Esophagus (tissue), 2 donors: ENCODE data around the gene DOCK1. TPM values are rescaled to one million over a fixed set of nuclear protein-coding genes. Genes with fewer than 3 reads are reported as not detected.

ENCODE experiments used
- H3K27ac ChIP-seq, 2 donors: one replicate each; pipeline ENCODE4 v1.5.1; 2013; ENCODE audit warnings: low read depth in 2 of 2, mild to moderate bottlenecking in 2 of 2, inconsistent platforms in 1 of 2, low read length in 1 of 2, moderate library complexity in 1 of 2
- H3K27me3 ChIP-seq, 2 donors: one replicate each; pipeline ENCODE4 v1.6.1; 2013; ENCODE audit warnings: low read length in 2 of 2, control low read depth in 1 of 2, mild to moderate bottlenecking in 1 of 2; ENCODE audit not compliant: insufficient read depth in 2 of 2, control insufficient read depth in 1 of 2
- H3K36me3 ChIP-seq, 2 donors: one replicate each; pipeline ENCODE4 v1.6.1; 2013; ENCODE audit warnings: low read length in 1 of 2; ENCODE audit not compliant: control insufficient read depth in 2 of 2, insufficient read depth in 2 of 2
- H3K4me1 ChIP-seq, 2 donors: one replicate each; pipeline ENCODE4 v1.6.1; 2013; ENCODE audit warnings: low read length in 1 of 2; ENCODE audit not compliant: control insufficient read depth in 2 of 2, insufficient read depth in 2 of 2
- H3K4me3 ChIP-seq, 2 donors: one replicate each; pipeline ENCODE4 v1.5.1; 2013; ENCODE audit warnings: low read length in 2 of 2, mild to moderate bottlenecking in 2 of 2, low read depth in 1 of 2, moderate library complexity in 1 of 2
- H3K9me3 ChIP-seq, 2 donors: one replicate each; pipeline ENCODE4 v1.6.1; 2013; ENCODE audit warnings: mild to moderate bottlenecking in 2 of 2, low read depth in 1 of 2, low read length in 1 of 2, moderate library complexity in 1 of 2; ENCODE audit not compliant: control insufficient read depth in 2 of 2, insufficient read depth in 1 of 2
- WGBS, 2 donors: extraction: QIAGEN DNeasy Blood & Tissue Kit; methylation state at CpG; one replicate each; pipeline ENCODE4 v1.1.7; 2013; 5-methylcytosine and 5-hydroxymethylcytosine counted together
- polyA plus RNA-seq, 2 donors: library from polyadenylated mRNA; stranded (reverse); fragments of 200-250 nt; gene quantifications; one replicate each; pipeline ENCODE4 v1.2.3, GENCODE V29; 2013
- donor health status: healthy with polysubstance abuse.
- donor health status: Bipolar disorder and iron deficiency.

Gene DOCK1
- polyA plus RNA-seq, 2 donors = 11.4 to 17.5 TPM

DNA sequence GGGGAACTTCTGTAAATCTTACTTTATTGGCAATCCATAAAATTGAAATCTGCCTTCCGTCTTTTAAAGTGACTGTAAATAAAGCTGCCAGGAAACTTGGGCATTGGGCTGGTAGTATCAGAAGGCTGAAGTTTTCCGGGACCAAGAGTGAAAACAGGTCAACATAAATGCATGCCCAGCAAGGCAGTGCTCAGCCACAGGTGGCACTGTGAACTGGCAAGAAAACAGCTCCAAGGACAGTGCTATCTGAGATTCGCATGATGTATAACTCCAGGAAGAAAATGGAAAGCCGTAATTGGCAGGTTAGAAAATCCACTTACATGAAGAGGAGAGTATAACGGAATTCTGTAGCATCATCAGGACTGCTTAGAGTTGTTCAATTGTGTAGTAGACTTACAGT is 293.1 kb downstream of the DOCK1 start:
- WGBS, 2 donors = 85 to 93% methylated on average over 5 of the region's 5 CpGs
- Histone ChIP-seq H3K27ac (no peak overlapping the region), H3K36me3 (no peaks in the 10 kb centered on the region), H3K4me3 (no peak overlapping the region), H3K9me3 (no peaks in the 10 kb centered on the region), H3K4me1 (peaks cover 8 to 12% of the 10 kb centered on the region in 2 donors), H3K27me3 (no peaks in the 10 kb centered on the region)

DNA sequence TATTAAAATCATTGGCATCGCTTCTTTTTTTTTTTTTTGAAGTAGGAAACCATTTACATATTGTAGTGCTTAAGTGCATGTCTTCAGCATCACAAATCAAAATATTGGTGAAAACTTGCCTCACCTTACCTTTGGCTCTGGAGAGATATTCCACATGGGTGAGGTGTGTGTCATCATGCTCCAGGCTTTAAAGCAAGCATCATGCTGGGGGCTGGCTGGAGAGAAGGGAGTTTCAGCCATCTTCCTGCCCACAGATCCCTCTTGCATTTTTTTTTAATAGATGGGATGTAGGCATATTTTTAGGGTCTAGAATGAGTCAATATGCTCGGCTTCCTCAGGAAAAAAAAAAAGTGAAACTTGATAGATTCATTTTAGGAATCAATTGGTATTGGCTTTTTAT is 293.5 kb downstream of the DOCK1 start:
- no peaks in the 10 kb centered on the region for H3K9me3 ChIP-seq
- H3K36me3 ChIP-seq = no peaks in the 10 kb centered on the region
- 91 to 94% methylated on average over 2 of the region's 2 CpGs for WGBS, 2 donors
- no peak overlapping the region for H3K4me3 ChIP-seq
- peaks cover 8 to 12% of the 10 kb centered on the region in 2 donors for H3K4me1 ChIP-seq
- no peak overlapping the region for H3K27ac ChIP-seq
- H3K27me3 ChIP-seq = no peaks in the 10 kb centered on the region

DNA sequence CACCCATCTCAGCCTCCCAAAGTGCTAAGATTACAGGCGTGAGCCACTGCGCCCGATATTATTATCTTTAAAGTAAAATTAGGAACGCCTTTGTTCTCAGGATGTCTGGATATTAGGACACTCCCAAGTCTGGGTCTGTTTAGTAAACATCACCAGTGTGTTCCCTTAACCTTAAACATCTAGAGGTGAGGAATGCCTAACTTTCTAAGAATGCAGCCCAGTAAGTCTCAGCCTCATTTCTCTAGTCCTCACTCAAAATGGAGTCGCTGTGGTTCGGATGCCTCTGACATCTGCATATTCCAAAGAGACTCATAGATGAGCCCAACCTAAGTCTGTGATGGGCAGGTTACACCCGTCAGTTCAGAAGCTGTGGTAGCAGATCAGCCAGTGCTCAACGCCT is 295.4 kb downstream of the DOCK1 start:
- no peak overlapping the region for H3K27ac ChIP-seq
- H3K36me3 ChIP-seq = no peaks in the 10 kb centered on the region
- H3K27me3 ChIP-seq = no peaks in the 10 kb centered on the region
- 93 to 97% methylated on average over 8 of the region's 8 CpGs for WGBS, 2 donors
- no peak overlapping the region for H3K4me3 ChIP-seq
- H3K9me3 ChIP-seq = no peaks in the 10 kb centered on the region
- peaks cover 4 to 7% of the 10 kb centered on the region in 2 donors for H3K4me1 ChIP-seq

DNA sequence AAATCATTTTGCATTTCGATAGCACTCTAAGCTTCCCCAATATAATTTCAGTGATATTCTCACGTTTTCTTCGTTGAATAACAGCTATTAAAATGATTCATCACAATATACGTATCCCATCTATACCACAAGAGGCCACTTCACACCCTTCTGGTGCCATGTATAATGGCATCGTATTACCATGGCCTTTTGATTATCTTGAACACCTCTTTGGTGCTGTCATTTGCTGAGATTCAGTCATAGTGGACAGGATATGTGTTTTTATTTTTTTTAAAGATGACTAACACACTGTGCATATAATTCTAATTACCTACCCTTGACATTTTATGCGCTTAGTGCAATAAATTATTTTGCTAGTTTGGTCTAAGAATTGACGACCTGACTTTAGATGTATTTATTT is 297.8 kb downstream of the DOCK1 start:
- H3K27me3 ChIP-seq = no peaks in the 10 kb centered on the region
- WGBS, 2 donors = 90 to 91% methylated on average over 7 of the region's 7 CpGs
- no peak overlapping the region for H3K4me3 ChIP-seq

DNA sequence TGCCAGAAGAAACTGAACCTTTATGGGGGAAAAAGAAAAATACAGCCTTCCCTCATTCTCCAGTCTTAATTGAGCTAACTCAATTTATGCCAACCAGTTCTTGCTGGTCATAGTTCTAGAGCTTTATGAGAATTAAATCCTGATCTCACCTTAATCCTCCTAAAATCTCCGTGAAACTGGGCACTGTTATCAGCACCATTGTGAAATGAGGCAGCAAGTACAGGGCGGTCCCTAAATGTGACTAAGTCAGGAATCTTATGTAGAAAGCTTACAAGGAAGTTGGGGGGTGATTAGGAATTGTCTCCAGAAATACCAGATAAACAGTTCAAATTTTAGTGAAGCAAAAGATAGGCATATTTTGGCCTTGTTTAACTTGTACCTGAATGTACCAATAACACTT is 301.9 kb downstream of the DOCK1 start:
- Histone ChIP-seq H3K4me1 (no peaks in the 10 kb centered on the region), H3K27me3 (no peaks in the 10 kb centered on the region), H3K36me3 (no peaks in the 10 kb centered on the region), H3K9me3 (no peaks in the 10 kb centered on the region), H3K27ac (no peak overlapping the region), H3K4me3 (no peak overlapping the region)
- WGBS, 2 donors = 74 to 80% methylated on average over 2 of the region's 2 CpGs

More for the DNA sequence above, 297.8 kb downstream of the DOCK1 start:
- no peaks in the 10 kb centered on the region for H3K9me3 ChIP-seq
- no peaks in the 10 kb centered on the region for H3K36me3 ChIP-seq
- no peaks in the 10 kb centered on the region for H3K4me1 ChIP-seq
- no peak overlapping the region for H3K27ac ChIP-seq

DNA sequence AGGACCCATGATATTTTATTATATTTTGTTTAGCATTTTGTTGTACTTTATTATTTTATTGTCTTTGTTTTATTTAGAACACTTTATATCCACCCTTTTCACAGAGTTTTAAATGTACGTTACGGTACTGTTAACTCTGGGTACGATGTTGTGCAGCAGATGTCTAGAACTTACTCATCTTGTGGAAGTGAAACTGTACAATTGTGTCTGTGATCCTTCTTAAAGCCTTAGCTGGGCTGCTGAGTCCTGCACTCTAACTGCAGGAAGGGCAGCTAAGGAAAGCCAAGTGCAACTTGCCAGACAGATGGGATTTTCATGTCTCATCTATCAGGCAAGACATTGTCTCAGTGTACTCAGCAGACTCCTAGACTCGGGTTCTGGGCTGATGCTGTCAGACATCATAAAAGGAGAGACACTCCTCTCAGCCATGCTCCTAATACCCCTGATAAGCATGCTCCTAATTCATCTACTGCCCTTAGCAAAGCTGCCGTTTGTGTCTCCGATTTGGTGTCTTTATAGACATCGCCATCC is 305.8 kb downstream of the DOCK1 start:
- Histone ChIP-seq H3K27me3 (no peaks in the 10 kb centered on the region), H3K4me1 (no peaks in the 10 kb centered on the region), H3K9me3 (no peaks in the 10 kb centered on the region), H3K4me3 (no peak overlapping the region), H3K27ac (no peak overlapping the region), H3K36me3 (no peaks in the 10 kb centered on the region)
- WGBS, 2 donors = 79 to 83% methylated on average over 7 of the region's 7 CpGs

DNA sequence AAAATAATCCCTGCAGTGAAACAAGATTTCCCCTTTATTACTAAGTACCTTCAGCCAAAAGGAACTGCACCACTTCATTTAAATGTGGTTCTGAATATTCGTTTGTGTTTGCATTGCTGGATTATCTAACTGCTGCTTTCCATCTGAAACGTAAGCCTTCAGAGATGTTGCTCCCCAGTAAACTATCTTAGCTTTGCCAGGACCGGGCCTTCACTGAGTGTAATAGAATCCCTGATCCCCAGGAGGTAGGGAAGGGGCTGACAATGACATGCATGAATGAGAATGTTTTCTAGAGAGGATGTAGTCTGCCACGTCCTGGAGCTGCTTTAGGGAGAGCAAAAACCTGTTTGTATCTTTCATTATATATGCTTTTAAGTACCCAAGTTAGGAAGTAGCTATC is 310.6 kb downstream of the DOCK1 start:
- no peaks in the 10 kb centered on the region for H3K4me1 ChIP-seq
- no peak overlapping the region for H3K4me3 ChIP-seq
- no peaks in the 10 kb centered on the region for H3K9me3 ChIP-seq
- no peaks in the 10 kb centered on the region for H3K27me3 ChIP-seq
- H3K27ac ChIP-seq = no peak overlapping the region
- H3K36me3 ChIP-seq = no peaks in the 10 kb centered on the region
- WGBS, 2 donors = 74% methylated on average over 4 of the region's 4 CpGs

DNA sequence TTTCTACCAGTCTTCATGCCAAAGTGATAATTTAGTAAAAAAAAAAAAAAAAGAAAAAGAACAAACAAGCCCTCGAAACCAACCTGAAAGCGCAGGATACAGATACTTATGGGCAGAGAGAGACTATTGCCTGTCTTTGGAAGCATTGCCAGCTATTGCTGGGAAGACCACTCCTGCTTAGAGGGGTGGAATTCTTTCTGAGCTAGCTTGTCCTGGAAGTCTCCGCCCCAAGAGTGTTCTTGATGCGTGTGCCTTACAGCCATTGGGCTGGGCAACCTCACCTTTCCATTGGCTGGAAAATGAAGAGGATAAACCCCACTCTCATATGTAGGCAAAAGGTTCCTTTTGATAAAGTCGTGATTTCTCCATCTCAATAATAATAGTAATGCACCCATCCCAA is 311.0 kb downstream of the DOCK1 start:
- H3K4me1 ChIP-seq = no peaks in the 10 kb centered on the region
- no peak overlapping the region for H3K4me3 ChIP-seq
- WGBS, 2 donors = 91 to 93% methylated on average over 5 of the region's 5 CpGs
- no peaks in the 10 kb centered on the region for H3K36me3 ChIP-seq
- no peaks in the 10 kb centered on the region for H3K27me3 ChIP-seq
- H3K27ac ChIP-seq = no peak overlapping the region
- H3K9me3 ChIP-seq = no peaks in the 10 kb centered on the region

DNA sequence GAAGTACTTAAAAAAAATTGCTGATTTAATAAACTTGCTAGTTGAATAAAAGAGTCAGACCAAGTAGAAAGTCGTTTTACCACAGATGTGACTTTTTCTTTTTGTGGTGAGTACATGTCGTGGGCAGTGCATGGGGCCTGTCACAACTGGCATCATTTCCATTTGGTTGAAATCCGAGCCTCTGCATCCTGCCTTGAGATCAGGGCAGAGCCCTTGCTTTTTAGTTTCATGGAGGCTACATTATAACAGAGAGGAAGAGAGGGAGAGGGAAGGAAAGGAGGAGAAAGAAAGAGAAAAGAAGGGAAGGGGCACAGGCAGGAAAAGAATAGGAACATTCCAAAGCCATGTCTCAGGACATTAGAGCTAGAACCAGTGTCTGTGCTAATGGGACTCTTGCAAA is 311.6 kb downstream of the DOCK1 start:
- H3K4me3 ChIP-seq = no peak overlapping the region
- 47 to 72% methylated on average over 3 of the region's 3 CpGs for WGBS, 2 donors

DNA sequence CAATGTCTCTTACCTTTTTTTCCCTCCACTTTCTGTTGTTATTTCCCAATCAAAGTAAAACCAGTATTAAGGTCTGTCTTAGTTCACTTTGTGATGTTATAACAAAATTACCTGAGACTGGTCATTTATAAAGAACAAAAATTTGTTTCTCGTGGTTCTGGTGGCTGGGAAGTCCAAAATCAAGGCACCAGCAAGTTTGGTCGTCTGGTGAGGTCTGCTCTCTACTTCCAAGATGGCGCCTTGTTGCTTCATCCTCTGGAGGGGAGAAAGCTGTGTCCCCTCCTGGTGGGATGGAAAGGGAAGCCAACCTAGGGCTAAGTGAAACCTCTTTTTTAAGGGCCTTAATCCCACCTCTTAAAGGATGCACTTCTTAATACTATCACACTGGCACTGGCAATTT is 313.4 kb downstream of the DOCK1 start:
- H3K27ac ChIP-seq = no peak overlapping the region
- no peaks in the 10 kb centered on the region for H3K4me1 ChIP-seq
- no peaks in the 10 kb centered on the region for H3K9me3 ChIP-seq
- 92 to 93% methylated on average over 3 of the region's 3 CpGs for WGBS, 2 donors
- H3K27me3 ChIP-seq = no peaks in the 10 kb centered on the region
- H3K4me3 ChIP-seq = no peak overlapping the region
- H3K36me3 ChIP-seq = no peaks in the 10 kb centered on the region

More for the DNA sequence above, 311.6 kb downstream of the DOCK1 start:
- Histone ChIP-seq H3K27ac (no peak overlapping the region), H3K4me1 (no peaks in the 10 kb centered on the region), H3K36me3 (no peaks in the 10 kb centered on the region), H3K9me3 (no peaks in the 10 kb centered on the region), H3K27me3 (no peaks in the 10 kb centered on the region)
